Immature natural killer cell (primary cell): ENCODE measurements around the gene ZNF740. TPM values are rescaled to one million over a fixed set of nuclear protein-coding genes. Genes with fewer than 3 reads are reported as not detected.

Experiments
- DNase-seq, 3 donors: peaks; one replicate each; pipeline ENCODE4 v3.0.0; 2022; ENCODE audit warnings: mixed read lengths in 1 of 3
- H3K27ac Mint-ChIP-seq, 6 donors: one replicate each; pipeline ENCODE4 v1.8.0; 2020; ENCODE audit warnings: mixed read lengths in 6 of 6, mild to moderate bottlenecking in 5 of 6, inconsistent platforms in 4 of 6, moderate library complexity in 3 of 6
- H3K27me3 Mint-ChIP-seq, 3 donors: one replicate each; pipeline ENCODE4 v1.8.0; 2020 to 2021; ENCODE audit warnings: low read depth in 3 of 3, mild to moderate bottlenecking in 3 of 3, mixed read lengths in 3 of 3, moderate library complexity in 3 of 3, inconsistent platforms in 1 of 3
- H3K36me3 Mint-ChIP-seq, 3 donors: one replicate each; pipeline ENCODE4 v1.8.0; 2020; ENCODE audit warnings: mixed read lengths in 3 of 3, inconsistent platforms in 2 of 3, mild to moderate bottlenecking in 2 of 3
- H3K4me1 Mint-ChIP-seq, 2 donors: one replicate each; pipeline ENCODE4 v1.8.0; 2020; ENCODE audit warnings: inconsistent platforms in 2 of 2, mild to moderate bottlenecking in 2 of 2, mixed read lengths in 2 of 2, moderate library complexity in 1 of 2
- H3K4me3 Mint-ChIP-seq, 5 donors: one replicate each; pipeline ENCODE4 v1.8.0; 2020; ENCODE audit warnings: mild to moderate bottlenecking in 5 of 5, mixed read lengths in 5 of 5, inconsistent platforms in 3 of 5, moderate library complexity in 3 of 5
- H3K9me3 Mint-ChIP-seq, 6 donors: one replicate each; pipeline ENCODE4 v1.8.0; 2020; ENCODE audit warnings: mild to moderate bottlenecking in 6 of 6, mixed read lengths in 6 of 6, inconsistent platforms in 4 of 6, moderate library complexity in 3 of 6
- polyA plus RNA-seq, 3 donors: library from polyadenylated mRNA; unstranded; fragments of 300-500 nt; fragmentation: Illumina TruSeq; gene quantifications; one replicate each; pipeline ENCODE4 v1.2.3, GENCODE V29; 2021

ZNF740 gene
- polyA plus RNA-seq, 3 donors from 2014 or later, result 2.0 to 5.1 (median 2.6) TPM

- Mint-ChIP-seq H3K9me3 (no peaks in the 10 kb centered on the region), H3K36me3 (peaks cover 0 to 5% (median 0%) of the 10 kb centered on the region in 3 donors), H3K4me1 (peaks cover 41 to 45% of the 10 kb centered on the region in 2 donors), H3K27me3 (peaks cover 8 to 16% (median 8%) of the 10 kb centered on the region in 3 donors), H3K27ac (peak overlapping the region; percentile 36 to 83 (median 66)), H3K4me3 (peak overlapping the region in 4 of 5 donors; percentile 38 to 74 (median 52))
- no peak for DNase-seq
Measured at GRCh38 chr12:53224061-53224896, 43.8 kb downstream of the ZNF740 start.

GRCh38 chr12:53224897-53225634 is 44.5 kb downstream of the ZNF740 start:
- Mint-ChIP-seq H3K36me3 (peaks cover 0 to 5% (median 0%) of the 10 kb centered on the region in 3 donors), H3K4me3 (peak overlapping the region in 1 of 5 donors; percentile 44), H3K27me3 (peaks cover 3 to 13% (median 5%) of the 10 kb centered on the region in 3 donors), H3K9me3 (no peaks in the 10 kb centered on the region), H3K27ac (peak overlapping the region in 5 of 6 donors; percentile 61 to 74 (median 65)), H3K4me1 (peaks cover 36 to 39% of the 10 kb centered on the region in 2 donors)
- DNase-seq, result no peak

- no peak for DNase-seq
- no peaks in the 10 kb centered on the region for H3K9me3 Mint-ChIP-seq
- peak overlapping the region in 1 of 5 donors; percentile 25 for H3K4me3 Mint-ChIP-seq
- H3K27me3 Mint-ChIP-seq, result peaks cover 3 to 7% (median 5%) of the 10 kb centered on the region in 3 donors
- H3K36me3 Mint-ChIP-seq, result peaks cover 0 to 5% (median 0%) of the 10 kb centered on the region in 3 donors
- H3K27ac Mint-ChIP-seq, result peak overlapping the region in 3 of 6 donors; percentile 58 to 71 (median 62)
- H3K4me1 Mint-ChIP-seq, result peaks cover 34 to 39% of the 10 kb centered on the region in 2 donors
Measured at GRCh38 chr12:53225635-53226424, 45.3 kb downstream of the ZNF740 start.

GRCh38 chr12:53226815-53227214 is 46.3 kb downstream of the ZNF740 start:
- Mint-ChIP-seq H3K4me1 (peaks cover 38% of the 10 kb centered on the region in 2 donors), H3K4me3 (no peak overlapping the region), H3K27me3 (peaks cover 0 to 5% (median 3%) of the 10 kb centered on the region in 3 donors), H3K9me3 (no peaks in the 10 kb centered on the region), H3K27ac (peak overlapping the region in 4 of 6 donors; percentile 9 to 66 (median 49)), H3K36me3 (peaks cover 0 to 5% (median 0%) of the 10 kb centered on the region in 3 donors)
- DNase-seq, result no peak

- peaks cover 34 to 35% of the 10 kb centered on the region in 2 donors for H3K4me1 Mint-ChIP-seq
- no peak overlapping the region for H3K4me3 Mint-ChIP-seq
Measured at GRCh38 chr12:53227341-53227740, 46.8 kb downstream of the ZNF740 start.

GRCh38 chr12:53227836-53228235 is 47.3 kb downstream of the ZNF740 start:
- Mint-ChIP-seq H3K4me1 (peaks cover 34 to 35% of the 10 kb centered on the region in 2 donors), H3K27ac (peak overlapping the region in 1 of 6 donors; percentile 19), H3K4me3 (no peak overlapping the region), H3K36me3 (peaks cover 0 to 5% (median 0%) of the 10 kb centered on the region in 3 donors), H3K9me3 (no peaks in the 10 kb centered on the region), H3K27me3 (peaks cover 2 to 8% (median 5%) of the 10 kb centered on the region in 3 donors)
- no peak for DNase-seq

More at GRCh38 chr12:53227341-53227740, 46.8 kb downstream of the ZNF740 start:
- peak overlapping the region in 1 of 6 donors; percentile 55 for H3K27ac Mint-ChIP-seq
- H3K27me3 Mint-ChIP-seq, result peaks cover 1 to 5% (median 4%) of the 10 kb centered on the region in 3 donors
- H3K9me3 Mint-ChIP-seq, result no peaks in the 10 kb centered on the region
- peaks cover 0 to 5% (median 0%) of the 10 kb centered on the region in 3 donors for H3K36me3 Mint-ChIP-seq
- no peak for DNase-seq

GRCh38 chr12:53229454-53229853 is 48.9 kb downstream of the ZNF740 start:
- H3K4me3 Mint-ChIP-seq, result peak overlapping the region in 1 of 5 donors; percentile 65
- peaks cover 0 to 5% (median 0%) of the 10 kb centered on the region in 3 donors for H3K36me3 Mint-ChIP-seq
- no peaks in the 10 kb centered on the region for H3K9me3 Mint-ChIP-seq
- peak overlapping the region in 5 of 6 donors; percentile 18 to 70 (median 51) for H3K27ac Mint-ChIP-seq
- DNase-seq, result no peak
- peaks cover 2 to 15% (median 5%) of the 10 kb centered on the region in 3 donors for H3K27me3 Mint-ChIP-seq
- peaks cover 26 to 34% of the 10 kb centered on the region in 2 donors for H3K4me1 Mint-ChIP-seq

- DNase-seq, result no peak
- peaks cover 0 to 5% (median 0%) of the 10 kb centered on the region in 3 donors for H3K36me3 Mint-ChIP-seq
- peaks cover 2 to 15% (median 4%) of the 10 kb centered on the region in 3 donors for H3K27me3 Mint-ChIP-seq
- peak overlapping the region in 4 of 5 donors; percentile 11 to 65 (median 24) for H3K4me3 Mint-ChIP-seq
- no peaks in the 10 kb centered on the region for H3K9me3 Mint-ChIP-seq
- peak overlapping the region; percentile 6 to 70 (median 42) for H3K27ac Mint-ChIP-seq
- H3K4me1 Mint-ChIP-seq, result peaks cover 20 to 28% of the 10 kb centered on the region in 2 donors
Measured at GRCh38 chr12:53230108-53230845, 49.8 kb downstream of the ZNF740 start.

GRCh38 chr12:53231671-53231920 is 51.1 kb downstream of the ZNF740 start:
- H3K4me3 Mint-ChIP-seq, result peak overlapping the region; percentile 39 to 77 (median 67)
- DNase-seq, result no peak
- H3K4me1 Mint-ChIP-seq, result peaks cover 30 to 40% of the 10 kb centered on the region in 2 donors
- H3K27ac Mint-ChIP-seq, result peak overlapping the region in 1 of 6 donors; percentile 43
- H3K36me3 Mint-ChIP-seq, result peaks cover 0 to 5% (median 0%) of the 10 kb centered on the region in 3 donors
- H3K9me3 Mint-ChIP-seq, result no peaks in the 10 kb centered on the region
- peaks cover 2 to 15% (median 4%) of the 10 kb centered on the region in 3 donors for H3K27me3 Mint-ChIP-seq

GRCh38 chr12:53231921-53232645 is 51.6 kb downstream of the ZNF740 start, which contains the start of gene RARG:
Gene RARG (minus strand): TSS chr12:53232209. CDS start chr12:53227545, 4,664 bp downstream.
- no peaks in the 10 kb centered on the region for H3K9me3 Mint-ChIP-seq
- H3K36me3 Mint-ChIP-seq, result peaks cover 0 to 2% (median 0%) of the 10 kb centered on the region in 3 donors
- DNase-seq, result peak; percentile 53 to 63 (median 57)
- peaks cover 2 to 15% (median 4%) of the 10 kb centered on the region in 3 donors for H3K27me3 Mint-ChIP-seq
- H3K27ac Mint-ChIP-seq, result peak within 1 kb of the TSS; percentile 73 to 92 (median 84)
- peak within 1 kb of the TSS; percentile 84 to 89 (median 89) for H3K4me3 Mint-ChIP-seq
- peaks cover 34 to 45% of the 10 kb centered on the region in 2 donors for H3K4me1 Mint-ChIP-seq

- peak in 2 of 3 donors; percentile 37 to 55 for DNase-seq
Measured at GRCh38 chr12:53232646-53233461, 52.3 kb downstream of the ZNF740 start.

More at GRCh38 chr12:53232646-53233461, 52.3 kb downstream of the ZNF740 start:
- Mint-ChIP-seq H3K36me3 (no peaks in the 10 kb centered on the region), H3K27ac (peak overlapping the region; percentile 73 to 92 (median 84)), H3K4me1 (peaks cover 41 to 48% of the 10 kb centered on the region in 2 donors), H3K4me3 (peak overlapping the region; percentile 84 to 89 (median 89)), H3K27me3 (peaks cover 2 to 13% (median 4%) of the 10 kb centered on the region in 3 donors), H3K9me3 (no peaks in the 10 kb centered on the region)
